Measurements from ENCODE around the gene CFAP97. TPM values are rescaled to one million over a fixed set of nuclear protein-coding genes. Genes with fewer than 3 reads are reported as not detected.

The CFAP97 gene
- total and polyA plus RNA-seq, 2 experiments from 2014 or later: 46.3 to 50.8 TPM

DNA sequence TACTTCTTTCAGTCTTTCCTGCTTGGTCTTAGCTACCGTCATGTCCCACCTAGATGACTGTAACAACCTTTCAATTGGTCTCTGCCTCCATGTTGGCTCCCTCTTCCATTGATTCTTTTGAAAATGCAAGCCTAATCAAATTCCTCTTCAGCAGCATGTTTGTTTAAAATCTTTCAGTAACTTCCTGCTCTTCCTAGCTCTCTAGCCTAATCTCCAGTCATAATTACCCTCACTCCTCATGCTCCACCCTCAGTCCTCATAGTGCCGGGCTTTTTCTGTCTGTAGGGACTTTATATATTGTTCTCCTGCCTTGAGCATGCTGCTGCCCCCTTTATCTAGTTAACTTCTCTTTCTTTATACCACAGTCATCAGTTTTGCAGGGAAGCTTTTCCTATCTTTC is 17.7 kb upstream of the CFAP97 start:
- no peak overlapping the region for H3K27ac ChIP-seq
- DNase-seq: no peak

GRCh38 chr4:185219551-185220344 is 15.9 kb upstream of the CFAP97 start:
- TF ChIP-seq EZH2phosphoT487 (IDR thresholded peaks at IDR 0.05; ENCODE audit: insufficient read depth, low read depth): no peak
- TF ChIP-seq EZH2 (IDR thresholded peaks at IDR 0.05; ENCODE audit: insufficient read depth, poor library complexity, severe bottlenecking): no peak
- Histone ChIP-seq H3K9me3 (ENCODE audit: low read depth) (no peaks in the 10 kb centered on the region), H4K20me1 (ENCODE audit: insufficient read depth) (no peaks in the 10 kb centered on the region), H3K4me1 (ENCODE audit: insufficient read depth) (peaks cover 54% of the 10 kb centered on the region), H3K9me2 (ENCODE audit: insufficient read depth) (no peaks in the 10 kb centered on the region), H3F3A (ENCODE audit: insufficient read depth) (peaks cover 41% of the 10 kb centered on the region), H3K4me3 (peak overlapping the region; percentile 19; the same call in 1 of the 2 replicates), H3K27ac (peak overlapping the region; percentile 47), H3K27me3 (replicated peaks; ENCODE audit: insufficient read depth) (no peaks in the 10 kb centered on the region), H3K4me2 (ENCODE audit: unreplicated experiment) (peak overlapping the region; percentile 55), H3K79me2 (ENCODE audit: insufficient read depth) (peaks cover 93% of the 10 kb centered on the region), H3K9ac (peak overlapping the region; percentile 22; the same call in 1 of the 2 replicates), H3K36me3 (ENCODE audit: low read depth) (no peaks in the 10 kb centered on the region), H2AFZ (0 out of 2 replicates have a peak overlapping the region, but pooled peaks have one; percentile 32)
- peak; percentile 79 for DNase-seq
- in situ Hi-C loops (cut with MboI): no loop called here
- 42 to 44% methylated on average over 3 of the region's 3 CpGs for WGBS, 2 experiments (ENCODE audit: low coverage in 1 of 2, low lambda C conversion rate in 2 of 2, missing lambda C conversion rate in 2 of 2)

More for the DNA sequence above, 17.7 kb upstream of the CFAP97 start:
- Histone ChIP-seq H3K9me3 (ENCODE audit: low read depth) (no peaks in the 10 kb centered on the region), H3K4me2 (ENCODE audit: unreplicated experiment) (peak overlapping the region; percentile 16), H3K4me3 (no peak overlapping the region), H2AFZ (no peak overlapping the region), H3K79me2 (ENCODE audit: insufficient read depth) (peaks cover 93% of the 10 kb centered on the region), H3F3A (ENCODE audit: insufficient read depth) (peaks cover 35% of the 10 kb centered on the region), H3K4me1 (ENCODE audit: insufficient read depth) (peaks cover 40% of the 10 kb centered on the region), H3K36me3 (ENCODE audit: low read depth) (no peaks in the 10 kb centered on the region), H3K27me3 (replicated peaks; ENCODE audit: insufficient read depth) (no peaks in the 10 kb centered on the region), H4K20me1 (ENCODE audit: insufficient read depth) (no peaks in the 10 kb centered on the region), H3K9me2 (ENCODE audit: insufficient read depth) (no peaks in the 10 kb centered on the region), H3K9ac (no peak overlapping the region)
- TF ChIP-seq EZH2 (IDR thresholded peaks at IDR 0.05; ENCODE audit: insufficient read depth, poor library complexity, severe bottlenecking) (no peak), EZH2phosphoT487 (IDR thresholded peaks at IDR 0.05; ENCODE audit: insufficient read depth, low read depth) (no peak)
- WGBS, 2 experiments (ENCODE audit: low coverage in 1 of 2, low lambda C conversion rate in 2 of 2, missing lambda C conversion rate in 2 of 2): 93 to 100% methylated on average over 2 of the region's 2 CpGs
- in situ Hi-C loops (cut with MboI): no loop called here

GRCh38 chr4:185218312-185218711 is 14.5 kb upstream of the CFAP97 start:
- no peak for DNase-seq
- no peak overlapping the region for H3K27ac ChIP-seq
- no peak overlapping the region for H3K9ac ChIP-seq
- no peaks in the 10 kb centered on the region for H3K36me3 ChIP-seq (ENCODE audit: low read depth)
- no peaks in the 10 kb centered on the region for H3K9me2 ChIP-seq (ENCODE audit: insufficient read depth)
- H3K4me3 ChIP-seq: no peak overlapping the region
- no peaks in the 10 kb centered on the region for H4K20me1 ChIP-seq (ENCODE audit: insufficient read depth)
- H3K79me2 ChIP-seq (ENCODE audit: insufficient read depth): peaks cover 95% of the 10 kb centered on the region
- H3K4me1 ChIP-seq (ENCODE audit: insufficient read depth): peaks cover 46% of the 10 kb centered on the region
- TF ChIP-seq EZH2 (IDR thresholded peaks at IDR 0.05; ENCODE audit: insufficient read depth, poor library complexity, severe bottlenecking) (no peak), EZH2phosphoT487 (IDR thresholded peaks at IDR 0.05; ENCODE audit: insufficient read depth, low read depth) (no peak)
- in situ Hi-C loops (cut with MboI): no loop called here
- H3F3A ChIP-seq (ENCODE audit: insufficient read depth): peaks cover 33% of the 10 kb centered on the region
- no peaks in the 10 kb centered on the region for H3K9me3 ChIP-seq (ENCODE audit: low read depth)
- no peak overlapping the region for H3K4me2 ChIP-seq (ENCODE audit: unreplicated experiment)
- no peak overlapping the region for H2AFZ ChIP-seq
- no peaks in the 10 kb centered on the region for H3K27me3 ChIP-seq (replicated peaks; ENCODE audit: insufficient read depth)
- 95 to 100% methylated on average over 2 of the region's 2 CpGs for WGBS, 2 experiments (ENCODE audit: low coverage in 1 of 2, low lambda C conversion rate in 2 of 2, missing lambda C conversion rate in 2 of 2)

DNA sequence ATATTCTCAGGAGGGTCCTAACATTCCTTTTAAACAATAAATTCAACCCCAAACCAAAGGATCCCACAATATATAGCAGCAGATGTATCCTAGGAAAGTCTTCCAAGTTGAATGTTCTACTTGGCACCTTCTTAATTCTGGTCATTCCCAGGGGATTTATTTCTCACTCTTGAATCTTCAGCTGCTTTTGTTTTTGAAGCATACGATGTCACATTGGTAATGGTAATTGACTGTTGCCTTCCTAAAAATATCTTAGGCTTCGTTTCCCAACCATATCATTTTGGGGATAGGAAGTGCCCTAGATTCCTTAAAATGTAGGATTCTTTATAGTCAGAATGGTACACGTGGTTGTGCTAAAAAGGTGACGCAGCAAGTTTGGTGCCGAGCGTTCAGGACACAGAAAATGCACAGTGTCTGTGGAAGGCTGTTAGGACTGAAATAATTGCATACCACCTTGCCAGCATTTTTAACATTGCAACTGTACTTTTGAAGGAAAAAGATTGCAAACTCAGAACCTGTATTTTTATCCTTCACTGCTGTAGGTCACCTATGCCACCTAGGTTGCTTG is 13.7 kb upstream of the CFAP97 start:
- TF ChIP-seq EZH2phosphoT487 (IDR thresholded peaks at IDR 0.05; ENCODE audit: insufficient read depth, low read depth) (no peak), EZH2 (IDR thresholded peaks at IDR 0.05; ENCODE audit: insufficient read depth, poor library complexity, severe bottlenecking) (no peak)
- Histone ChIP-seq H3K9ac (no peak overlapping the region), H3K4me2 (ENCODE audit: unreplicated experiment) (no peak overlapping the region), H3K9me3 (ENCODE audit: low read depth) (no peaks in the 10 kb centered on the region), H4K20me1 (ENCODE audit: insufficient read depth) (no peaks in the 10 kb centered on the region), H3K4me3 (no peak overlapping the region), H3K9me2 (ENCODE audit: insufficient read depth) (no peaks in the 10 kb centered on the region), H3K36me3 (ENCODE audit: low read depth) (no peaks in the 10 kb centered on the region), H3K27ac (no peak overlapping the region), H2AFZ (no peak overlapping the region), H3F3A (ENCODE audit: insufficient read depth) (peaks cover 25% of the 10 kb centered on the region), H3K27me3 (replicated peaks; ENCODE audit: insufficient read depth) (no peaks in the 10 kb centered on the region), H3K79me2 (ENCODE audit: insufficient read depth) (peaks cover 99% of the 10 kb centered on the region), H3K4me1 (ENCODE audit: insufficient read depth) (peaks cover 38% of the 10 kb centered on the region)
- in situ Hi-C loops (cut with MboI): no loop called here
- WGBS, 2 experiments (ENCODE audit: low coverage in 1 of 2, low lambda C conversion rate in 2 of 2, missing lambda C conversion rate in 2 of 2): 86 to 89% methylated on average over 6 of the region's 6 CpGs
- no peak for DNase-seq

Data from GM23248 (cell line).